GM19239 (cell line): ENCODE data around the gene HECTD1.
"Not testable (repeated sequence)": the region's sequence is repeated elsewhere in the genome, so short reads cannot be mapped to it uniquely, and the experiment has no call there.

Experiments used
- DNase-seq: peaks from one replicate; pipeline ENCODE4 v3.0.0; 2011; ENCODE audit warnings: low spot score; ENCODE audit not compliant: insufficient read length
- FAIRE-seq: peaks from 2 replicates; lab custom pipeline; 2011; peaks lifted over from hg19 to GRCh38; lab: Jason Lieb, UNC

Gene HECTD1

GRCh38 chr14:31229638-31230572 lies 22.3 kb upstream of the HECTD1 start:
- FAIRE-seq: no peak
- DNase-seq: no peak

- peak; percentile 4 for FAIRE-seq
- no peak for DNase-seq
Observed at GRCh38 chr14:31229009-31229408, 21.4 kb upstream of the HECTD1 start.

- DNase-seq (no peak), FAIRE-seq (no peak)
Observed at GRCh38 chr14:31228533-31228932, 20.9 kb upstream of the HECTD1 start.

GRCh38 chr14:31224808-31225207 lies 17.2 kb upstream of the HECTD1 start:
- FAIRE-seq (no peak), DNase-seq (no peak)

GRCh38 chr14:31223331-31223730 lies 15.7 kb upstream of the HECTD1 start:
- no peak for DNase-seq
- FAIRE-seq: no peak

GRCh38 chr14:31222834-31223233 lies 15.2 kb upstream of the HECTD1 start:
- FAIRE-seq (no peak), DNase-seq (no peak)

- FAIRE-seq (no peak), DNase-seq (no peak)
Observed at GRCh38 chr14:31221266-31221665, 13.7 kb upstream of the HECTD1 start.

- DNase-seq (no peak), FAIRE-seq (no peak)
Observed at GRCh38 chr14:31219169-31219568, 11.6 kb upstream of the HECTD1 start.

- FAIRE-seq (no peak), DNase-seq (no peak)
Observed at GRCh38 chr14:31216359-31216758, 8.8 kb upstream of the HECTD1 start.

GRCh38 chr14:31212893-31213292 lies 5.3 kb upstream of the HECTD1 start:
- no peak for DNase-seq
- no peak for FAIRE-seq

- DNase-seq (no peak), FAIRE-seq (no peak)
Observed at GRCh38 chr14:31209605-31210004, 2.0 kb upstream of the HECTD1 start.

- peak; percentile 25 for DNase-seq
- FAIRE-seq: no peak
Observed at GRCh38 chr14:31208546-31209424, 1.2 kb upstream of the HECTD1 start.

- DNase-seq: no peak
- FAIRE-seq: no peak
Observed at GRCh38 chr14:31207287-31207754, 272 bp downstream of the HECTD1 start.

GRCh38 chr14:31206536-31207286 lies 882 bp downstream of the HECTD1 start:
- DNase-seq: peak; percentile 28

GRCh38 chr14:31205681-31206535 lies 1.7 kb downstream of the HECTD1 start:
- DNase-seq: no peak
- peak; percentile 64 for FAIRE-seq

More at GRCh38 chr14:31206536-31207286, 882 bp downstream of the HECTD1 start:
- peak; percentile 86 for FAIRE-seq

- no peak for FAIRE-seq
- DNase-seq: no peak
Observed at GRCh38 chr14:31204593-31205534, 2.7 kb downstream of the HECTD1 start.

GRCh38 chr14:31203899-31204592 lies 3.5 kb downstream of the HECTD1 start:
- not testable (repeated sequence) for FAIRE-seq, DNase-seq

- DNase-seq (no peak), FAIRE-seq (no peak)
Observed at GRCh38 chr14:31203414-31203742, 4.2 kb downstream of the HECTD1 start.
